OCI-LY7 (cell line): ENCODE data around the gene GNG11.

ENCODE experiments used
- EZH2phosphoT487 ChIP-seq: fragments of 200-600 bp; sonication (generic); IDR thresholded peaks from 2 replicates; pipeline ENCODE4 v1.6.1; 2018; ENCODE audit warnings: low read depth, borderline replicate concordance, mild to moderate bottlenecking, mixed run types, antibody characterized with exemption, low read length, moderate library complexity, mixed read lengths
- TF ChIP-seq, protein P1 (sequence below): fragments of 200-600 bp; sonication (generic); conservative IDR thresholded peaks from 2 replicates; pipeline ENCODE4 v1.5.1; 2014; ENCODE audit warnings: mild to moderate bottlenecking, antibody characterized with exemption, low read length, moderate library complexity, mixed read lengths

DNA sequence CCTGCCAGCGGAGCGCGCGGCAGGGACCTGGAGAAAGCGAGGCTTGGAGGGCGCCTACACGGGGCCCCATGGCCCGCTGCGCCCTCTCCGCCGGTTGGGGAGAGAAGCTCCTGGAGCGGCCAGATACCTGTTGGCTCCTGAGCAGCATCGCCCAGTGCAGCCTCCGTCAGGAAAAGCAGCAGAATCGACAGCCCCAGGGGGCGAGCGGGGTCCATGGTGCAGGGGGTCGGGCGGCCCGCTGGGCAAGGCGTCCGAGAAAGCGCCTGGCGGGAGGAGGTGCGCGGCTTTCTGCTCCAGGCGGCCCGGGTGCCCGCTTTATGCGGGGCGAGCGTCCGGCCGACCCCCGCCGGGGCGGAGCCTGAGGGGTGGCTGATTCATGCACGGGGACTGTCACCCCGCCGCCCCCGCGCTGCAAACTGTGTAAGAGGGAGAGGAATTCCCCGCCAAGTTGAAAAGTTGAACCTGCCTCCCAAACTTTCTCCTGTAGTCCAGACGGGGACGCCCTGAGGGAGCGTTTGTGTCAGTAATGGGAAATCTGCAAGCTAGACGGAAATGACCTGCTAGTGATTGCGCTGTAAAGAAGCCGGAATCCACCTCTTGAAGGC, 31.0 kb upstream of the GNG11 start, which contains the start of gene TFPI2:
- TF ChIP-seq, protein P1, sequence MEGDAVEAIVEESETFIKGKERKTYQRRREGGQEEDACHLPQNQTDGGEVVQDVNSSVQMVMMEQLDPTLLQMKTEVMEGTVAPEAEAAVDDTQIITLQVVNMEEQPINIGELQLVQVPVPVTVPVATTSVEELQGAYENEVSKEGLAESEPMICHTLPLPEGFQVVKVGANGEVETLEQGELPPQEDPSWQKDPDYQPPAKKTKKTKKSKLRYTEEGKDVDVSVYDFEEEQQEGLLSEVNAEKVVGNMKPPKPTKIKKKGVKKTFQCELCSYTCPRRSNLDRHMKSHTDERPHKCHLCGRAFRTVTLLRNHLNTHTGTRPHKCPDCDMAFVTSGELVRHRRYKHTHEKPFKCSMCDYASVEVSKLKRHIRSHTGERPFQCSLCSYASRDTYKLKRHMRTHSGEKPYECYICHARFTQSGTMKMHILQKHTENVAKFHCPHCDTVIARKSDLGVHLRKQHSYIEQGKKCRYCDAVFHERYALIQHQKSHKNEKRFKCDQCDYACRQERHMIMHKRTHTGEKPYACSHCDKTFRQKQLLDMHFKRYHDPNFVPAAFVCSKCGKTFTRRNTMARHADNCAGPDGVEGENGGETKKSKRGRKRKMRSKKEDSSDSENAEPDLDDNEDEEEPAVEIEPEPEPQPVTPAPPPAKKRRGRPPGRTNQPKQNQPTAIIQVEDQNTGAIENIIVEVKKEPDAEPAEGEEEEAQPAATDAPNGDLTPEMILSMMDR: no peak
- no peak for TF ChIP-seq EZH2phosphoT487
